HepG2 (cell line): ENCODE results near the gene LRP5. TPM values are rescaled to one million over a fixed set of nuclear protein-coding genes. Genes with fewer than 3 reads are reported as not detected.

Experiments used
- ATAC-seq: fragments of 200-7000 bp; cut with Tn5 transposase; 3 replicates; pipeline ENCODE4 v1.9.1; 2020; ENCODE audit warnings: mild to moderate bottlenecking, moderate library complexity
- BruUV-seq: library from RNA; stranded (reverse); fragments of 400-500 nt; replicated peaks from 2 replicates; lab custom pipeline; 2021; lab: Mats Ljungman, UMichigan
- CTCF ChIA-PET: fragments of 300-600 bp; formaldehyde crosslinking; extraction: SDS; loops from one replicate; lab custom pipeline; 2021; ENCODE audit warnings: low total read pairs, inconsistent platforms, low intra/inter-chr PET ratio; lab: Yijun Ruan, JAX
- POLR2A ChIA-PET: fragments of 350-600 bp; sonication (Branson Sonifier 250); formaldehyde crosslinking; loops from one replicate; lab custom pipeline; 2020; ENCODE audit warnings: antibody characterized with exemption, inconsistent platforms; lab: Yijun Ruan, JAX
- DNase-seq: peaks from one replicate; pipeline ENCODE4 v3.0.0-alpha.2; 2015; ENCODE audit warnings: low spot score
- FAIRE-seq: peaks from 3 replicates; lab custom pipeline; 2011; peaks lifted over from hg19 to GRCh38; lab: Jason Lieb, UNC
- H2AFZ ChIP-seq: one replicate; pipeline ENCODE4 v1.6.1; 2011; ENCODE audit warnings: low read length, inconsistent platforms
- H3K27ac ChIP-seq: fragments of 300-600 bp; 3 replicates; pipeline ENCODE4 v1.8.0; 2011; ENCODE audit warnings: mixed run types, mild to moderate bottlenecking, mixed read lengths, low read length, inconsistent platforms; ENCODE audit not compliant: insufficient read depth; ENCODE audit errors: extremely low read length
- H3K27me3 ChIP-seq, 2 experiments: fragments of 200-600 bp in 1 of 2; 2 replicates in 1 of 2; 3 replicates in 1 of 2; pipeline versions ENCODE4 v1.6.0 to v1.8.0; 2011; ENCODE audit warnings: low read length in 2 of 2, mild to moderate bottlenecking in 2 of 2, moderate library complexity in 2 of 2, inconsistent platforms in 1 of 2; ENCODE audit not compliant: insufficient read depth in 2 of 2, control insufficient read depth in 1 of 2
- H3K36me3 ChIP-seq, 2 experiments: fragments of 200-600 bp in 1 of 2; replicated peaks in 1 of 2; 2 replicates in 1 of 2; 3 replicates in 1 of 2; pipeline versions ENCODE4 v1.5.1 to v1.8.0; 2011; ENCODE audit warnings: low read length in 2 of 2, inconsistent platforms in 1 of 2; ENCODE audit not compliant: insufficient read depth in 2 of 2, control insufficient read depth in 1 of 2
- H3K4me1 ChIP-seq: 2 replicates; pipeline ENCODE4 v1.5.1; 2012; ENCODE audit warnings: low read length, inconsistent platforms; ENCODE audit not compliant: insufficient read depth
- H3K4me2 ChIP-seq: 2 replicates; pipeline ENCODE4 v1.6.0; 2011; ENCODE audit warnings: low read depth, low read length, inconsistent platforms
- H3K4me3 ChIP-seq, 3 experiments: fragments of 200-600 bp in 1 of 3; sonication (generic), shearing (Covaris generic) in 1 of 3; replicated peaks in 1 of 3; 2 replicates each; pipeline ENCODE4 v1.5.1; 2011 to 2016; ENCODE audit warnings: low read length in 3 of 3, inconsistent platforms in 2 of 3, low read depth in 2 of 3, mild to moderate bottlenecking in 2 of 3, control low read depth in 1 of 3, mixed read lengths in 1 of 3; ENCODE audit not compliant: insufficient read depth in 1 of 3
- H3K79me2 ChIP-seq: one replicate; pipeline ENCODE4 v1.6.1; 2011; ENCODE audit warnings: low read length, inconsistent platforms; ENCODE audit not compliant: insufficient read depth
- H3K9ac ChIP-seq: 2 replicates; pipeline ENCODE4 v1.6.0; 2011; ENCODE audit warnings: mild to moderate bottlenecking, low read depth, low read length, inconsistent platforms; ENCODE audit not compliant: insufficient read depth
- H3K9me3 ChIP-seq: 2 replicates; pipeline ENCODE4 v1.5.1; 2012; ENCODE audit warnings: mild to moderate bottlenecking, low read length
- H4K20me1 ChIP-seq: 2 replicates; pipeline ENCODE4 v1.6.0; 2011; ENCODE audit warnings: inconsistent platforms, mild to moderate bottlenecking, low read length, moderate library complexity; ENCODE audit not compliant: insufficient read depth
- AGO2 ChIP-seq: fragments of 200-400 bp; formaldehyde crosslinking; optimal IDR thresholded peaks from 2 replicates; pipeline ENCODE3; 2017; ENCODE audit warnings: mild to moderate bottlenecking, low read depth, low read length, moderate library complexity
- DNMT1 ChIP-seq: sonication (generic); formaldehyde crosslinking; IDR thresholded peaks from 2 replicates; pipeline ENCODE4 v1.5.1; 2020; ENCODE audit warnings: mild to moderate bottlenecking, missing genetic modification reagents
- EP300 ChIP-seq, 3 experiments: sonication (generic) in 1 of 3; formaldehyde crosslinking in 1 of 3; IDR thresholded peaks; 2 replicates each; pipeline versions ENCODE4 v1.5.1 to v1.6.1; 2011 to 2020; ENCODE audit warnings: low read depth in 2 of 3, low read length in 2 of 3, borderline replicate concordance in 1 of 3, improper control_type of control experiment in 1 of 3, mild to moderate bottlenecking in 1 of 3, missing genetic modification reagents in 1 of 3, moderate library complexity in 1 of 3
- FOXC1 ChIP-seq: sonication (generic); formaldehyde crosslinking; IDR thresholded peaks from 2 replicates; pipeline ENCODE4 v1.8.0; 2022; ENCODE audit warnings: mild to moderate bottlenecking, missing genetic modification reagents, borderline replicate concordance
- GATAD1 ChIP-seq: IDR thresholded peaks from 2 replicates; pipeline ENCODE4 v1.6.1; 2016; ENCODE audit warnings: missing genetic modification reagents, missing compliant biosample characterization
- GLI4 ChIP-seq: sonication (generic); formaldehyde crosslinking; IDR thresholded peaks from 2 replicates; pipeline ENCODE4 v1.5.1; 2020; ENCODE audit warnings: missing genetic modification reagents, mild to moderate bottlenecking, moderate library complexity, borderline replicate concordance
- NR2F2 ChIP-seq: IDR thresholded peaks from 2 replicates; pipeline ENCODE4 v1.6.1; 2012; ENCODE audit warnings: low read depth, inconsistent platforms, borderline replicate concordance
- POLR2A ChIP-seq, 2 experiments: IDR thresholded peaks; 2 replicates each; pipeline ENCODE4 v1.6.1; 2011; ENCODE audit warnings: low read depth in 2 of 2, low read length in 2 of 2, mild to moderate bottlenecking in 1 of 2, moderate library complexity in 1 of 2; ENCODE audit not compliant: insufficient read depth in 1 of 2
- POLR2AphosphoS5 ChIP-seq: IDR thresholded peaks from 2 replicates; pipeline ENCODE4 v1.6.1; 2012; ENCODE audit warnings: low read depth, low read length
- RNF219 ChIP-seq: sonication (generic); formaldehyde crosslinking; IDR thresholded peaks from 2 replicates; pipeline ENCODE4 v1.5.0; 2020; ENCODE audit warnings: mild to moderate bottlenecking, missing genetic modification reagents
- ZNF264 ChIP-seq: sonication (generic); formaldehyde crosslinking; IDR thresholded peaks from 2 replicates; pipeline ENCODE4 v1.4.0; 2020; ENCODE audit warnings: missing genetic modification reagents
- ZNF331 ChIP-seq: sonication (generic); formaldehyde crosslinking; IDR thresholded peaks from 2 replicates; pipeline ENCODE4 v1.4.0; 2020; ENCODE audit warnings: missing genetic modification reagents
- ZNF557 ChIP-seq: sonication (generic); formaldehyde crosslinking; IDR thresholded peaks from 2 replicates; pipeline ENCODE4 v1.4.0; 2020; ENCODE audit warnings: missing genetic modification reagents
- ZNF652 ChIP-seq: IDR thresholded peaks from 2 replicates; pipeline ENCODE4 v1.6.1; 2016; ENCODE audit warnings: low read depth, borderline replicate concordance
- ZNF777 ChIP-seq: sonication (generic); formaldehyde crosslinking; IDR thresholded peaks from 2 replicates; pipeline ENCODE4 v1.4.0; 2020; ENCODE audit warnings: missing genetic modification reagents
- WGBS: methylation state at CpG from one replicate; pipeline ENCODE4 v1.1.6; 2017; ENCODE audit warnings: low lambda C conversion rate; 5-methylcytosine and 5-hydroxymethylcytosine counted together
- in situ Hi-C: cut with HindIII; loops from 2 replicates; pipeline ENCODE4 v1.10.0; 2017; ENCODE audit warnings: low pct_unique_long_range_greater_than_20kb; ENCODE audit not compliant: extremely low pct_ligation_motif_present
- intact Hi-C: fragments of 100-400 bp; cut with micrococcal nuclease; formaldehyde crosslinking; loops from one replicate; pipeline ENCODE4 v1.10.0; 2022; ENCODE audit not compliant: unreplicated experiment
- polyA plus RNA-seq, 8 experiments: library from polyadenylated mRNA; depleted of rRNA in 3 of 8; stranded (reverse) in 7 of 8; unstranded in 1 of 8; fragments of >200 nt; fragmentation: Illumina TruSeq in 4 of 8; extraction: Trizol in 4 of 8; gene quantifications; 2 replicates each; pipeline versions ENCODE4 v1.2.1 to v1.2.3, GENCODE V29; 2011 to 2016; ENCODE audit warnings: low read depth in 4 of 8, missing spikeins in 1 of 8, mixed read lengths in 1 of 8; ENCODE audit not compliant: insufficient read depth in 1 of 8
- total RNA-seq, 5 experiments: library from RNA; depleted of rRNA; stranded (reverse); fragments of >200 nt; fragmentation: Illumina TruSeq; extraction: Trizol; gene quantifications; 2 replicates each; pipeline ENCODE4 v1.2.3, GENCODE V29; 2016; ENCODE audit warnings: low read depth in 1 of 5
- TF ChIP-seq, protein P1 (sequence below): sonication (generic); formaldehyde crosslinking; IDR thresholded peaks from 2 replicates; pipeline ENCODE4 v1.5.0; 2020; ENCODE audit warnings: mild to moderate bottlenecking, missing genetic modification reagents
- TF ChIP-seq, protein P2 (sequence below): fragments of 450-650 bp; IDR thresholded peaks from 2 replicates; pipeline ENCODE4 v1.6.1; 2017; ENCODE audit warnings: mild to moderate bottlenecking

The LRP5 gene
- total and polyA plus RNA-seq, 2 of the 13 experiments (the other 11 are each of a cell fraction or from before 2014, with no cell fraction given): 40.4 to 64.0 TPM

DNA sequence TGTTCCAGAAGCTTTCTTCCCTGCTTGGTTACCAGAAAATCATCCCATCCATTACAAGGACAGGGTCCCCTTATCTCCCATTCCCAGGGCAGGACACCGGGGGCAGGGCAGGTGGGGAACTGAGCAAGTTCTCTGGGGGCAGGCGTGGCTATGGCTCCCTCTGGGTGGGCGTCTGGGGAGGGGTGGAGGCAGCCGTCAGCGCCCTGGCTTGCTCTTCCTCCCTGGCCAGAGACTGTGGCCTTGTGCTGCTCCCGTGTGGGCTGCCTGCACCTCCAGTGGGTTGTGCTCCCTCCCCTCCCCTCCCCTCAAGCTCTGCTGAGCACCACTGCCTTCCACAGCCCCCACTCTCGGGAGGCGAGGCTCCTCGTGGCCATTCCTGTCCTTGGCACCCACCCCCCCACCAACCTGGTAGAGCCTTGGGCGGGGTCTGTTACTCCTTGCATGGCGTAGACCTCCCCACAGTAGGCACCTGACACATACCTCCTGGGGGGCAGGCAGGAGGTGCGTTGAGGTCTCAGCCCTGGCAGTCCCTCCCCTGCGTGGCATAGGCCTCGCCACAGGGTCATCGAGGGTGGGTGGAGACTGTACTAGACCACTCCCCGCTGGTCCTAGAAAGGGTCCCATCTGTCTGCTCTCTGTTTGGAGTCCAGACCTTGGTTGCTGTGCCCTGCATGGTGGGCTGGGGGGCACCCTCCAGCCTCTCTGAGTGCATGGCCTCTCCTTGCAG is 123.9 kb downstream of the LRP5 start:
- Histone ChIP-seq H3K4me2 (no peak overlapping the region), H3K79me2 (no peaks in the 10 kb centered on the region), H2AFZ (no peak overlapping the region), H3K27ac (no peak overlapping the region), H3K4me1 (no peaks in the 10 kb centered on the region), H3K4me3 (no peak overlapping the region), H3K9ac (no peak overlapping the region), H3K36me3 (peaks cover 57 to 81% of the 10 kb centered on the region in 2 experiments), H3K27me3 (no peaks in the 10 kb centered on the region), H3K9me3 (no peaks in the 10 kb centered on the region), H4K20me1 (peaks cover 8% of the 10 kb centered on the region; the same call in 1 of the 2 replicates)
- TF ChIP-seq GATAD1 (CRISPR knock-in tag) (no peak), RNF219 (CRISPR knock-in tag) (no peak), ZNF652 (CRISPR knock-in tag) (no peak), POLR2AphosphoS5 (no peak), EP300 (IDR thresholded peaks at IDR 0.05; ENCODE audit: low read depth in 2 of 2, low read length in 2 of 2) (no peak), EP300 (CRISPR knock-in tag; IDR thresholded peaks at IDR 0.05; ENCODE audit: borderline replicate concordance) (no peak), ZNF331 (CRISPR knock-in tag) (no peak), DNMT1 (CRISPR knock-in tag) (no peak), POLR2A (IDR thresholded peaks at IDR 0.05; ENCODE audit: insufficient read depth in 1 of 2, low read depth in 2 of 2, low read length in 2 of 2) (0 out of 4 replicates have a peak, but pooled peaks of 1 of the 2 experiments have one; percentile 25), NR2F2 (no peak), ZNF264 (no peak), ZNF777 (CRISPR knock-in tag) (no peak), AGO2 (peak; percentile 70), FOXC1 (CRISPR knock-in tag) (no peak), ZNF557 (CRISPR knock-in tag) (no peak), GLI4 (CRISPR knock-in tag) (no peak)
- TF ChIP-seq, protein P1, sequence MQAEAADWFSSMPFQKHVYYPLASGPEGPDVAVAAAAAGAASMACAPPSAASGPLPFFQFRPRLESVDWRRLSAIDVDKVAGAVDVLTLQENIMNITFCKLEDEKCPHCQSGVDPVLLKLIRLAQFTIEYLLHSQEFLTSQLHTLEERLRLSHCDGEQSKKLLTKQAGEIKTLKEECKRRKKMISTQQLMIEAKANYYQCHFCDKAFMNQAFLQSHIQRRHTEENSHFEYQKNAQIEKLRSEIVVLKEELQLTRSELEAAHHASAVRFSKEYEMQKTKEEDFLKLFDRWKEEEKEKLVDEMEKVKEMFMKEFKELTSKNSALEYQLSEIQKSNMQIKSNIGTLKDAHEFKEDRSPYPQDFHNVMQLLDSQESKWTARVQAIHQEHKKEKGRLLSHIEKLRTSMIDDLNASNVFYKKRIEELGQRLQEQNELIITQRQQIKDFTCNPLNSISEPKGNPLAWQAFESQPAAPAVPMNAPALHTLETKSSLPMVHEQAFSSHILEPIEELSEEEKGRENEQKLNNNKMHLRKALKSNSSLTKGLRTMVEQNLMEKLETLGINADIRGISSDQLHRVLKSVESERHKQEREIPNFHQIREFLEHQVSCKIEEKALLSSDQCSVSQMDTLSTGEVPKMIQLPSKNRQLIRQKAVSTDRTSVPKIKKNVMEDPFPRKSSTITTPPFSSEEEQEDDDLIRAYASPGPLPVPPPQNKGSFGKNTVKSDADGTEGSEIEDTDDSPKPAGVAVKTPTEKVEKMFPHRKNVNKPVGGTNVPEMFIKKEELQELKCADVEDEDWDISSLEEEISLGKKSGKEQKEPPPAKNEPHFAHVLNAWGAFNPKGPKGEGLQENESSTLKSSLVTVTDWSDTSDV (CRISPR knock-in tag): no peak
- TF ChIP-seq, protein P2, sequence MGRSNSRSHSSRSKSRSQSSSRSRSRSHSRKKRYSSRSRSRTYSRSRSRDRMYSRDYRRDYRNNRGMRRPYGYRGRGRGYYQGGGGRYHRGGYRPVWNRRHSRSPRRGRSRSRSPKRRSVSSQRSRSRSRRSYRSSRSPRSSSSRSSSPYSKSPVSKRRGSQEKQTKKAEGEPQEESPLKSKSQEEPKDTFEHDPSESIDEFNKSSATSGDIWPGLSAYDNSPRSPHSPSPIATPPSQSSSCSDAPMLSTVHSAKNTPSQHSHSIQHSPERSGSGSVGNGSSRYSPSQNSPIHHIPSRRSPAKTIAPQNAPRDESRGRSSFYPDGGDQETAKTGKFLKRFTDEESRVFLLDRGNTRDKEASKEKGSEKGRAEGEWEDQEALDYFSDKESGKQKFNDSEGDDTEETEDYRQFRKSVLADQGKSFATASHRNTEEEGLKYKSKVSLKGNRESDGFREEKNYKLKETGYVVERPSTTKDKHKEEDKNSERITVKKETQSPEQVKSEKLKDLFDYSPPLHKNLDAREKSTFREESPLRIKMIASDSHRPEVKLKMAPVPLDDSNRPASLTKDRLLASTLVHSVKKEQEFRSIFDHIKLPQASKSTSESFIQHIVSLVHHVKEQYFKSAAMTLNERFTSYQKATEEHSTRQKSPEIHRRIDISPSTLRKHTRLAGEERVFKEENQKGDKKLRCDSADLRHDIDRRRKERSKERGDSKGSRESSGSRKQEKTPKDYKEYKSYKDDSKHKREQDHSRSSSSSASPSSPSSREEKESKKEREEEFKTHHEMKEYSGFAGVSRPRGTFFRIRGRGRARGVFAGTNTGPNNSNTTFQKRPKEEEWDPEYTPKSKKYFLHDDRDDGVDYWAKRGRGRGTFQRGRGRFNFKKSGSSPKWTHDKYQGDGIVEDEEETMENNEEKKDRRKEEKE: no peak
- ChIA-PET POLR2A (no interaction called here), CTCF (no interaction called here)
- DNase-seq (no peak), FAIRE-seq (no peak), ATAC-seq (no peak)
- in situ Hi-C loops (no loop called here), intact Hi-C loops (no loop called here)
- 94% methylated on average over 3 of the region's 16 CpGs for WGBS
- no TSS peak for BruUV-seq
